ENCODE measurements around the gene MLC1.

The MLC1 gene

DNA sequence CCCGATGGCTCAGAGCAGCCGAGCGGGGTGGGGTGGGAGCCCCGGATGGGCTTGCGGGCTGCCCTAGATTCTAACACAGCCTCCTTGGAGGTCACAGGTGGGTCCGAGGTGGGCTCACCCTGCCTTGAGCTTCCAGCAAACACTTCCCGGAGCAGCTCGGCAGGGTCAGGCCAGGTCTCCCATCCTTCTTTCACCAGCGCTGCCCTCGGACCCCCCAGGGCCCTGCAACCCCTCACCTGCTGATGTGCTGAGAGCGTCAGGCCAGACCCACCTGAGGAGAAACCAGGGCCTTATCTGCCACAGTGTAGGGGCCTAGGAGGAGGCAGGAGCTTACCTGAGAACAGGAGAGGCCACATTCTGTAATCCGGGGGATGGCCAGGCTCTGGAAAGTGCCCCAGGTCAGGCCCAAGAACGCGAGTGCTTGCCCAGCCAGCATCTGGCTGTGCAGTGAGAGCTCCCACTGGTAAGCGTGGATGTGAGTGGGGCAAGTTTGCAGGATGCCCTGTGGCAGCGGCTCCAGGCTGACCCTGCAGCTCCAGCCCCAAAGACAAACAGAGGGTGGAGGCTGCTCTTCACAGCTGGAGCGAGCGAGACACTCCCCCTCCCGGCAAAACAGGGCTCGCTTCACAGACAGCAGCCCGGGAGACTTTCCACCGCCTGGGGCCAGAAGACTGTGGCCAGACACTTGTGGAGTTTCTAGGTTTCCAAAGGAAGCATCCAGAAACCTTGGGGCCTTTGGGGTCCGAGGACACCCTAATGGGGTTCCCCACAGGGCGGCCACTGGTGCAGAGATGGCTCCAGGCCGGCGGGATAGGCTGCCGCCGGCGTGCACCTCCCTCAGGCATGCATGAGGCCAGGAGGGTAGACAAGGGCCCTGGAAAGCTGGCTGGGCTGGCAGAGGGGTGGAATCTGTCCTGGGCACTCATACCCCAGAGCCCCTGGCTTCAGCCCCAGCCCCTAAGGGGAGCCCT lies 72.7 kb downstream of the MLC1 start, which contains the start of gene IL17REL (continued):
- TF ChIP-seq HOXC10 (CRISPR knock-in tag; IDR thresholded peaks at IDR 0.05): no peak
- TF ChIP-seq ZNF837 (tag by site-specific recombination; IDR thresholded peaks at IDR 0.05): no peak
- TF ChIP-seq MYNN (tag by site-specific recombination; IDR thresholded peaks at IDR 0.05; ENCODE audit: borderline replicate concordance): no peak

DNA sequence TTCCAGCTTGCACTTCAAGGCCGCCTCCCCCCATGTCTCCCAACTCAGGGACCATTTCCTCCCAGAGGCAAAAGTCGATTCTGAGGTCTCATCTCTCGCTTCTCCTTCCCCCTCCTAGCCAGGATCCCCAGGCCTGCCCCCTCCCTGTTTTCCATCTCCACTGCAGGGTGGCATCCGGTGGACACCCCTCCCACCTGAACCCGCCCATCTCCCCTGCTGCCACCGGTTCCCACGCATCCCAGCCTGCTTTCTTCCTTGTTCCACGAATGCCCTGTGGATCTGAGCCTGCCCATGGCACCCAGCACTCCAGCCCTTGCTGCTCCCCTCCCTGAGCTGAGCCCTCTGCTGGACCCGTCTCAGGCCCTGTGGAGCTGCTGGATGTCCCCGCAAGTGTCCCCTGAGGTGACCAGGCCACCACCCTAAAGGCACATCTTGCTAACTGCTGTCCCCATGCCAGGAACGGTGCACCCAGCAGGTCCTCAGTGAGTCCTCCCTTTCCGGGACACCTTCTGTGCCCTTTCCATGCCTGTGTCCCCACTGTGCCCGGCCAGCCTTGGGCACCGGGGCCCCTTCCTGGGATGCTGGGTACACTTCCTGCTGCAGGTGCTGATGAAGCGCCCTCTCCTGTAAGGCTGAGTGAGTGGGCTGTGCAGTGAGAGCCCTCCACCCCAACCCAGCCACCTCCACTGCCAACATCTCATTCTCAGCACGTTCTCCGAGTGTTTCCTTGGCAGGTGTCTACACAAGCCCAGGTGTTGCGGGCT lies 73.6 kb downstream of the MLC1 start:
- POLR2A ChIA-PET: interaction anchor here (1.0 kb wide), 1 partner anchor 9 kb away, joined by 3 read pairs; no protein-coding TSS in a partner anchor
- CTCF ChIA-PET: no interaction called here
- peak; percentile 20; the same call in 1 of the 2 replicates for TF ChIP-seq ZFHX2 (tag by site-specific recombination; conservative IDR thresholded peaks at IDR 0.05)
- peak; percentile 87 for TF ChIP-seq KLF1 (tag by site-specific recombination; IDR thresholded peaks at IDR 0.05)
- TF ChIP-seq BCL11B (tag by site-specific recombination; IDR thresholded peaks at IDR 0.05; ENCODE audit: low read depth): no peak
- TF ChIP-seq GLIS1 (tag by site-specific recombination; IDR thresholded peaks at IDR 0.05): peak; percentile 30; the same call in 1 of the 2 replicates
- no peak for TF ChIP-seq ZFP41 (tag by site-specific recombination; IDR thresholded peaks at IDR 0.05; ENCODE audit: borderline replicate concordance)
- peak; percentile 66 for TF ChIP-seq ZIC2 (tag by site-specific recombination; IDR thresholded peaks at IDR 0.05)
- TF ChIP-seq, protein P1, sequence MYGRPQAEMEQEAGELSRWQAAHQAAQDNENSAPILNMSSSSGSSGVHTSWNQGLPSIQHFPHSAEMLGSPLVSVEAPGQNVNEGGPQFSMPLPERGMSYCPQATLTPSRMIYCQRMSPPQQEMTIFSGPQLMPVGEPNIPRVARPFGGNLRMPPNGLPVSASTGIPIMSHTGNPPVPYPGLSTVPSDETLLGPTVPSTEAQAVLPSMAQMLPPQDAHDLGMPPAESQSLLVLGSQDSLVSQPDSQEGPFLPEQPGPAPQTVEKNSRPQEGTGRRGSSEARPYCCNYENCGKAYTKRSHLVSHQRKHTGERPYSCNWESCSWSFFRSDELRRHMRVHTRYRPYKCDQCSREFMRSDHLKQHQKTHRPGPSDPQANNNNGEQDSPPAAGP (tag by site-specific recombination; IDR thresholded peaks at IDR 0.05): peak; percentile 55; the same call in 1 of the 2 replicates
- no peak for TF ChIP-seq HOXA7 (CRISPR knock-in tag; IDR thresholded peaks at IDR 0.05; ENCODE audit: borderline replicate concordance)
- peak; percentile 37 for TF ChIP-seq GLIS2 (tag by site-specific recombination; IDR thresholded peaks at IDR 0.05)
- H3K27ac ChIP-seq (ENCODE audit: extremely low read depth, low read depth, low read length): no peak overlapping the region
- no peaks in the 10 kb centered on the region for H3K36me3 ChIP-seq (ENCODE audit: control insufficient read depth in 2 of 2, insufficient read depth in 1 of 2, low read length in 2 of 2)
- peaks cover 4% of the 10 kb centered on the region for H3K4me1 ChIP-seq (ENCODE audit: control insufficient read depth, insufficient read depth, low read length)
- no peak overlapping the region for H3K4me3 ChIP-seq (ENCODE audit: low read depth, low read length)
- H3K9me3 ChIP-seq (ENCODE audit: control insufficient read depth, insufficient read depth, low read depth, low read length): no peaks in the 10 kb centered on the region

DNA sequence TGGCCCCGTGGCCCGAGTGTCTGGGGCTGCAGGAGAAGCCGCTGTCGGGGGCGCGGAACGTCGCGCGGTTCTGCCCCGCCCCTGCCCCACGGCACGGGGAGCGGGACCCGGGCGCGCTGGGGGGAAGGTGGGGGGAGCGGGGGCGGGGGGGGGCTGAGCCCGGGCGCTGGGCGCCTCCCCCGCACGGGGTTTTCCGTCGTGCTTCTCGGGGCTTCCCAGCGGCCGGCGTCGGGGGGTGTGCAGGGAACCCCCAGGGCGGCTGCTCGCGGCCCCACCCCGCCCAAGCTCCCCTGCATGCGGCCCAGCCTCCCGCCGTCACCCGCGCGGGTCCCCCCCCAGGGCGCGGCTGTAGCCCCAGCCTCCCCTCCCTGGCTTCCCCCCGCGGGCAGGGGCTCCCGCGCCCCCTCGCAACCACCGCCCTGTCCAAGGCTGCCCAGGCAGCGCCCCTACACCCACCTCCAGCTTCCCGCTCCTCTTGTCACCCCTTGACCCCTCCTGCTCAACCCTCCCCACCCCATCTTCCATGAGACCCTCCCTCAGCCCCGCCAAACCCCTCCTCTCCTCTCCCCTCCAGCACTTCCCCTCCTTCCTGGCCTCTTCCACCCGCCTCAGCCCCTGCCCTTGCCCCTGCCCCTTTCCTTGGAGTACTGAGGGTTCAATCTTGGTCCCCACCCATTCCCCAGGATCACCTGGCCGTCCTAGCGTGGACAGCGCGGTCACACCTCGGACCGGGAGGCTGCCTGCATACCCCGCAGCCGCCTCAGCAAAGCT lies 74.4 kb downstream of the MLC1 start:
- H3K27ac ChIP-seq (ENCODE audit: extremely low read depth, low read depth, low read length): no peak overlapping the region
- CTCF ChIA-PET: no interaction called here
- POLR2A ChIA-PET: no interaction called here
- H3K4me1 ChIP-seq (ENCODE audit: control insufficient read depth, insufficient read depth, low read length): peaks cover 4% of the 10 kb centered on the region
- TF ChIP-seq, protein P2, sequence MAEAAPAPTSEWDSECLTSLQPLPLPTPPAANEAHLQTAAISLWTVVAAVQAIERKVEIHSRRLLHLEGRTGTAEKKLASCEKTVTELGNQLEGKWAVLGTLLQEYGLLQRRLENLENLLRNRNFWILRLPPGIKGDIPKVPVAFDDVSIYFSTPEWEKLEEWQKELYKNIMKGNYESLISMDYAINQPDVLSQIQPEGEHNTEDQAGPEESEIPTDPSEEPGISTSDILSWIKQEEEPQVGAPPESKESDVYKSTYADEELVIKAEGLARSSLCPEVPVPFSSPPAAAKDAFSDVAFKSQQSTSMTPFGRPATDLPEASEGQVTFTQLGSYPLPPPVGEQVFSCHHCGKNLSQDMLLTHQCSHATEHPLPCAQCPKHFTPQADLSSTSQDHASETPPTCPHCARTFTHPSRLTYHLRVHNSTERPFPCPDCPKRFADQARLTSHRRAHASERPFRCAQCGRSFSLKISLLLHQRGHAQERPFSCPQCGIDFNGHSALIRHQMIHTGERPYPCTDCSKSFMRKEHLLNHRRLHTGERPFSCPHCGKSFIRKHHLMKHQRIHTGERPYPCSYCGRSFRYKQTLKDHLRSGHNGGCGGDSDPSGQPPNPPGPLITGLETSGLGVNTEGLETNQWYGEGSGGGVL (tag by site-specific recombination; IDR thresholded peaks at IDR 0.05): no peak
- TF ChIP-seq ZNF624 (tag by site-specific recombination; IDR thresholded peaks at IDR 0.05): no peak
- TF ChIP-seq ZNF133 (tag by site-specific recombination; IDR thresholded peaks at IDR 0.05): no peak
- TF ChIP-seq YY2 (tag by site-specific recombination; IDR thresholded peaks at IDR 0.05): no peak
- H3K9me3 ChIP-seq (ENCODE audit: control insufficient read depth, insufficient read depth, low read depth, low read length): no peaks in the 10 kb centered on the region
- no peak overlapping the region for H3K4me3 ChIP-seq (ENCODE audit: low read depth, low read length)
- H3K36me3 ChIP-seq (ENCODE audit: control insufficient read depth in 2 of 2, insufficient read depth in 1 of 2, low read length in 2 of 2): no peaks in the 10 kb centered on the region

Measured in HEK293 (cell line).